ENCODE data around the gene GNG12.

The GNG12 gene

GRCh38 chr1:67753776-67754525 lies 79.3 kb downstream of the GNG12 start:
- DNase-seq (ENCODE audit: low read depth): peak; percentile 31

GRCh38 chr1:67752306-67752705 lies 81.0 kb downstream of the GNG12 start:
- no peak for DNase-seq (ENCODE audit: low read depth)

- DNase-seq (ENCODE audit: low read depth): no peak
Observed at GRCh38 chr1:67750691-67751054, 82.6 kb downstream of the GNG12 start.

GRCh38 chr1:67749844-67750690 lies 83.2 kb downstream of the GNG12 start:
- no peak for DNase-seq (ENCODE audit: low read depth)

GRCh38 chr1:67749263-67749843 lies 83.9 kb downstream of the GNG12 start:
- DNase-seq (ENCODE audit: low read depth): no peak

GRCh38 chr1:67748630-67749029 lies 84.6 kb downstream of the GNG12 start:
- DNase-seq (ENCODE audit: low read depth): no peak

GRCh38 chr1:67747671-67748546 lies 85.4 kb downstream of the GNG12 start:
- no peak for DNase-seq (ENCODE audit: low read depth)

GRCh38 chr1:67745875-67746698 lies 87.2 kb downstream of the GNG12 start:
- no peak for DNase-seq (ENCODE audit: low read depth)

- no peak for DNase-seq (ENCODE audit: low read depth)
Observed at GRCh38 chr1:67743072-67743725, 90.1 kb downstream of the GNG12 start.

GRCh38 chr1:67741736-67742135 lies 91.5 kb downstream of the GNG12 start:
- DNase-seq (ENCODE audit: low read depth): no peak

- DNase-seq (ENCODE audit: low read depth): no peak
Observed at GRCh38 chr1:67741121-67741520, 92.1 kb downstream of the GNG12 start.

GRCh38 chr1:67740543-67740942 lies 92.7 kb downstream of the GNG12 start:
- DNase-seq (ENCODE audit: low read depth): no peak

- no peak for DNase-seq (ENCODE audit: low read depth)
Observed at GRCh38 chr1:67739361-67739760, 93.9 kb downstream of the GNG12 start.

- DNase-seq (ENCODE audit: low read depth): no peak
Observed at GRCh38 chr1:67738401-67738800, 94.9 kb downstream of the GNG12 start.

- no peak for DNase-seq (ENCODE audit: low read depth)
Observed at GRCh38 chr1:67737875-67738274, 95.4 kb downstream of the GNG12 start.

- no peak for DNase-seq (ENCODE audit: low read depth)
Observed at GRCh38 chr1:67736750-67737149, 96.5 kb downstream of the GNG12 start.

GRCh38 chr1:67735806-67736627 lies 97.2 kb downstream of the GNG12 start:
- peak; percentile 38 for DNase-seq (ENCODE audit: low read depth)

- no peak for DNase-seq (ENCODE audit: low read depth)
Observed at GRCh38 chr1:67735206-67735605, 98.1 kb downstream of the GNG12 start.

GRCh38 chr1:67734323-67734690 lies 99.0 kb downstream of the GNG12 start:
- DNase-seq (ENCODE audit: low read depth): no peak
